Measurements from ENCODE around the gene PRELID3B. TPM values are rescaled to one million over a fixed set of nuclear protein-coding genes. Genes with fewer than 3 reads are reported as not detected.

Gene PRELID3B
- total and polyA plus RNA-seq, 2 experiments from 2014 or later = 64.1 to 75.8 TPM

DNA sequence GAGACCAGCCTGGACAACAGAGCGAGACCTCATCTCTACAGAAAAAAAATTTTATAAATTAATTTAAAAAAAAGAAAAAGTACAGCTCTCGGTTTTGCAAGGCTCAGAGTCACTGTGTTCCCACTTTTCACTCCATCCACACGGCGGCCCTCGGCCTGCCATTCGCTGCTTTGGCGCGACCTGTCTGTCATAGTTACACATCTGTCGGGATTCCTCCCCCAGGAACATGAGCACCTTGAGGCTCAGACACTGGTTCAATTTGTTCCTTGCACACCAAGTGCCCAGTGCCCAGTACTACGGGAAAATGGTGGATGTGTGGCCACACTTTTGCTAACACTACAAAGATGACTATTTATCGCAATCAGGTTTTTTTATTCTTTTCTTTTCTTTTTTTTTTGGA lies 43.9 kb downstream of the PRELID3B start:
- peaks cover 18% of the 10 kb centered on the region for H3F3A ChIP-seq (ENCODE audit: insufficient read depth)
- no peaks in the 10 kb centered on the region for H4K20me1 ChIP-seq (ENCODE audit: insufficient read depth)
- H3K9me2 ChIP-seq (ENCODE audit: insufficient read depth) = no peaks in the 10 kb centered on the region
- in situ Hi-C loops (cut with MboI) = no loop called here
- no peaks in the 10 kb centered on the region for H3K9me3 ChIP-seq (ENCODE audit: low read depth)
- H2AFZ ChIP-seq = no peak overlapping the region
- H3K4me3 ChIP-seq = no peak overlapping the region
- H3K36me3 ChIP-seq (ENCODE audit: low read depth) = peaks cover 28% of the 10 kb centered on the region; the same call in 1 of the 2 replicates
- no peak for DNase-seq
- peaks cover 12% of the 10 kb centered on the region for H3K79me2 ChIP-seq (ENCODE audit: insufficient read depth)
- H3K4me1 ChIP-seq (ENCODE audit: insufficient read depth) = no peaks in the 10 kb centered on the region
- TF ChIP-seq EZH2phosphoT487 (IDR thresholded peaks at IDR 0.05; ENCODE audit: insufficient read depth, low read depth) = no peak
- no peak for TF ChIP-seq EZH2 (IDR thresholded peaks at IDR 0.05; ENCODE audit: insufficient read depth, poor library complexity, severe bottlenecking)
- H3K27me3 ChIP-seq (replicated peaks; ENCODE audit: insufficient read depth) = no peaks in the 10 kb centered on the region
- H3K27ac ChIP-seq = no peak overlapping the region
- H3K9ac ChIP-seq = no peak overlapping the region
- WGBS, 2 experiments (ENCODE audit: low coverage in 1 of 2, low lambda C conversion rate in 2 of 2, missing lambda C conversion rate in 2 of 2) = 80% methylated on average over 10 to 11 of the region's 11 CpGs
- no peak overlapping the region for H3K4me2 ChIP-seq (ENCODE audit: unreplicated experiment)

DNA sequence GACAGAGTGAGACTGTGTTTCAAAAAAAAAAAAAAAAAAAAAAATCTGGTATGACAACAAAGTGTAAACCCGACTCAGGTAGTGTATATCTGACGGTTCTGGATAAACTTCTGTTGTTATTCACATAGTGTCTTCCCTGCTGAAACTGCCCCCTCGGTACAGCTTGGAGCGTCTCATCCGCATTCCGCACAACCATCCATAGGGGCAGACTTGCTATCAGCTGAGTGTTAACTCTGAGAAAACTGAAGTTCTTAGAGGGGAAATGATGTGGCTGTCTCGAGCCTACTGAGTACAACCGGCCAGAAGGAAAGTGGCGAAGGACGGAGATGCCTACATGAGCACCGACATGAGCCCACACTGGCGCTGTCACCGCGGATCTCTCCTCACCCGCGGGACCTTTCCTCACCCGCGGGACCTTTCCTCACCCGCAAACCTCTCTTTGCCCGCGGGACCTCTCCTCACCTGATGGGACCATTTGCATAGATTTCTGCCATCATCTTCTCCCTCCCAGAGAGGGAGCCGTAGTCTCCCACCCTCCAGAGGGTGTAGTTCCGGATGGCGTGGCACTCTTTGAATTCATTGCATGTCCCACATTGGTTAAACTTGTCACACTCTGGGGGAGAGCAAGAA lies 45.3 kb downstream of the PRELID3B start:
- no peak overlapping the region for H3K27ac ChIP-seq
- no peak overlapping the region for H2AFZ ChIP-seq
- H3F3A ChIP-seq (ENCODE audit: insufficient read depth) = peaks cover 20% of the 10 kb centered on the region
- H3K4me3 ChIP-seq = no peak overlapping the region
- H3K9me2 ChIP-seq (ENCODE audit: insufficient read depth) = no peaks in the 10 kb centered on the region
- TF ChIP-seq EZH2 (IDR thresholded peaks at IDR 0.05; ENCODE audit: insufficient read depth, poor library complexity, severe bottlenecking) (no peak), EZH2phosphoT487 (IDR thresholded peaks at IDR 0.05; ENCODE audit: insufficient read depth, low read depth) (no peak)
- H3K9me3 ChIP-seq (ENCODE audit: low read depth) = no peaks in the 10 kb centered on the region
- WGBS, 2 experiments (ENCODE audit: low coverage in 1 of 2, low lambda C conversion rate in 2 of 2, missing lambda C conversion rate in 2 of 2) = 94 to 96% methylated on average over 24 of the region's 24 CpGs
- H3K27me3 ChIP-seq (replicated peaks; ENCODE audit: insufficient read depth) = no peaks in the 10 kb centered on the region
- in situ Hi-C loops (cut with MboI) = no loop called here
- peaks cover 33% of the 10 kb centered on the region; the same call in 1 of the 2 replicates for H3K36me3 ChIP-seq (ENCODE audit: low read depth)
- no peak for DNase-seq
- no peak overlapping the region for H3K9ac ChIP-seq
- H3K79me2 ChIP-seq (ENCODE audit: insufficient read depth) = no peaks in the 10 kb centered on the region; the same call in 1 of the 2 replicates
- no peaks in the 10 kb centered on the region for H3K4me1 ChIP-seq (ENCODE audit: insufficient read depth)
- no peaks in the 10 kb centered on the region for H4K20me1 ChIP-seq (ENCODE audit: insufficient read depth)
- no peak overlapping the region for H3K4me2 ChIP-seq (ENCODE audit: unreplicated experiment)

DNA sequence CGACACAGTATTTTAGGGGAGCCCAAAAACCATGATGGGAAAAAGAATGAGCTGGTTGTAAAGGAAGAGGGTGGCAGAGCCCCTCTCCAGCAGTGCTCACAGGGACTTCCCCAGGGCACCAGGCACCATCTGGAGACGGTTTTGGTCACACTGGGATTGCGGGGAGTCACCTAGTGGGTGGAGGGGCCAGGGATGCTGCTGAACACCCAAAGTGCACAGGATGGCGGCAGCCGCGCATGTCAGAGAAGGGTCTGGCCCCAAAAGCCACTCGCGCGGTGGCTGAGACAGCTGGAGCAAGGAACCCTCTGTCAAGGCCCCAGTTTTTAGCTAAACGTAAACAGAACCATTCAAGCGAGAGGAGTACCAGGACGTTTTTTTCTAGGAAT lies 46.4 kb downstream of the PRELID3B start:
- no peaks in the 10 kb centered on the region for H3K9me2 ChIP-seq (ENCODE audit: insufficient read depth)
- H2AFZ ChIP-seq = no peak overlapping the region
- H3K79me2 ChIP-seq (ENCODE audit: insufficient read depth) = no peaks in the 10 kb centered on the region; the same call in 1 of the 2 replicates
- H3K9me3 ChIP-seq (ENCODE audit: low read depth) = no peaks in the 10 kb centered on the region
- no peak overlapping the region for H3K4me2 ChIP-seq (ENCODE audit: unreplicated experiment)
- H4K20me1 ChIP-seq (ENCODE audit: insufficient read depth) = no peaks in the 10 kb centered on the region
- TF ChIP-seq EZH2phosphoT487 (IDR thresholded peaks at IDR 0.05; ENCODE audit: insufficient read depth, low read depth) (no peak), EZH2 (IDR thresholded peaks at IDR 0.05; ENCODE audit: insufficient read depth, poor library complexity, severe bottlenecking) (no peak)
- H3K27me3 ChIP-seq (replicated peaks; ENCODE audit: insufficient read depth) = no peaks in the 10 kb centered on the region
- no peak overlapping the region for H3K27ac ChIP-seq
- DNase-seq = no peak
- H3K4me3 ChIP-seq = no peak overlapping the region
- H3K4me1 ChIP-seq (ENCODE audit: insufficient read depth) = no peaks in the 10 kb centered on the region
- WGBS, 2 experiments (ENCODE audit: low coverage in 1 of 2, low lambda C conversion rate in 2 of 2, missing lambda C conversion rate in 2 of 2) = 88 to 91% methylated on average over 12 of the region's 12 CpGs
- peaks cover 43% of the 10 kb centered on the region; the same call in 1 of the 2 replicates for H3K36me3 ChIP-seq (ENCODE audit: low read depth)
- no peak overlapping the region for H3K9ac ChIP-seq
- H3F3A ChIP-seq (ENCODE audit: insufficient read depth) = peaks cover 30% of the 10 kb centered on the region
- in situ Hi-C loops (cut with MboI) = no loop called here

DNA sequence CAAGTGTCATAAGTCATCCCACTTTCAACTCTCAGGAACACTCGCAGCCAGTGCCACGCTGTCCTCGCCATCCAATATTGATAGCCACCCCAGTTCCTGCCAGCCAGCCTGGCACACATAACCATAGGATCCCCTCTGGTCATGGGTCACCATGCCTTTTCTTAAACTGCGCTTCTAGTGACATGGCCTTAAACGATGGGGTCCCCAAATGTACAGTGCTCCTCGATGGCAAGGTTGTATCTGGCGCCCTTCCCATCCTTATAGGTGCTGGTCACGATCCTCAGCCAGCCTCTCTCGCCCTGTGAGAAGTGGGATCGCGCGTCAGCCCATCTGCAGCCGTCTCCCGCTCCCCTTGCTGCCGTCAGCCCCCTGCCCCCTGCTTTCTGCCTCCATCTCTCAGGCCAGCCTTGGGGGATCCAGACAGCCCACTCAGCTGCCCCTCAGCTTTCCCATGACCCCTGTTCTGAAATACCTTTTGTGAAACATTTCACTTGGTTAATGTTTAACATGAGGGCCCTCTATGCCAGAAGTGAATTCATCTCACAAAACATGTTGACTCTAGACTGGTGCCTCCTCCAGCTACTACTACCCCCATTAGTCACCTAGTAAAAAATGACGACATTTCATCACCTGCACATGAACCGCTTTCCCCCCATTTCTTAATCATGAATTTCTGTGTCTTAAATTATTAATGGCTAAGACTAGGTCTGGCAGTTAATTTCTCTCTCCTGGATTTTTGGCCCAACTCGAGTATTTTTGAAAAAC lies 46.9 kb downstream of the PRELID3B start:
- TF ChIP-seq EZH2phosphoT487 (IDR thresholded peaks at IDR 0.05; ENCODE audit: insufficient read depth, low read depth) (no peak), EZH2 (IDR thresholded peaks at IDR 0.05; ENCODE audit: insufficient read depth, poor library complexity, severe bottlenecking) (no peak)
- in situ Hi-C loops (cut with MboI) = no loop called here
- DNase-seq = no peak

More for the DNA sequence above, 46.9 kb downstream of the PRELID3B start:
- no peaks in the 10 kb centered on the region for H3K4me1 ChIP-seq (ENCODE audit: insufficient read depth)
- no peak overlapping the region for H2AFZ ChIP-seq
- H3K9me3 ChIP-seq (ENCODE audit: low read depth) = no peaks in the 10 kb centered on the region
- H3K27me3 ChIP-seq (replicated peaks; ENCODE audit: insufficient read depth) = no peaks in the 10 kb centered on the region
- WGBS, 2 experiments (ENCODE audit: low coverage in 1 of 2, low lambda C conversion rate in 2 of 2, missing lambda C conversion rate in 2 of 2) = 85 to 86% methylated on average over 18 of the region's 18 CpGs
- H3K4me3 ChIP-seq = no peak overlapping the region
- no peak overlapping the region for H3K4me2 ChIP-seq (ENCODE audit: unreplicated experiment)
- no peaks in the 10 kb centered on the region for H4K20me1 ChIP-seq (ENCODE audit: insufficient read depth)
- no peaks in the 10 kb centered on the region; the same call in 1 of the 2 replicates for H3K79me2 ChIP-seq (ENCODE audit: insufficient read depth)
- H3F3A ChIP-seq (ENCODE audit: insufficient read depth) = peaks cover 35% of the 10 kb centered on the region
- H3K9me2 ChIP-seq (ENCODE audit: insufficient read depth) = no peaks in the 10 kb centered on the region
- peaks cover 49% of the 10 kb centered on the region; the same call in 1 of the 2 replicates for H3K36me3 ChIP-seq (ENCODE audit: low read depth)
- H3K27ac ChIP-seq = no peak overlapping the region
- H3K9ac ChIP-seq = no peak overlapping the region

Data from GM23248 (cell line).